ENCODE data around the gene KSR1.
"Not testable (repeated sequence)": the region's sequence is repeated elsewhere in the genome, so short reads cannot be mapped to it uniquely, and the experiment has no call there.

Gene KSR1

GRCh38 chr17:27649929-27650328 is 193.7 kb downstream of the KSR1 start:
- Histone ChIP-seq H3K27me3 (no peaks in the 10 kb centered on the region), H3K4me3 (ENCODE audit: low read depth in 1 of 2, low read length in 1 of 2) (no peak overlapping the region), H3K36me3 (peaks cover 35% of the 10 kb centered on the region), H3K9me3 (no peaks in the 10 kb centered on the region), H3K4me1 (ENCODE audit: control insufficient read depth in 1 of 2, insufficient read depth in 1 of 2, low read depth in 1 of 2, low read length in 1 of 2) (no peaks in the 10 kb centered on the region), H3K27ac (no peak overlapping the region)
- TF ChIP-seq, protein P1, sequence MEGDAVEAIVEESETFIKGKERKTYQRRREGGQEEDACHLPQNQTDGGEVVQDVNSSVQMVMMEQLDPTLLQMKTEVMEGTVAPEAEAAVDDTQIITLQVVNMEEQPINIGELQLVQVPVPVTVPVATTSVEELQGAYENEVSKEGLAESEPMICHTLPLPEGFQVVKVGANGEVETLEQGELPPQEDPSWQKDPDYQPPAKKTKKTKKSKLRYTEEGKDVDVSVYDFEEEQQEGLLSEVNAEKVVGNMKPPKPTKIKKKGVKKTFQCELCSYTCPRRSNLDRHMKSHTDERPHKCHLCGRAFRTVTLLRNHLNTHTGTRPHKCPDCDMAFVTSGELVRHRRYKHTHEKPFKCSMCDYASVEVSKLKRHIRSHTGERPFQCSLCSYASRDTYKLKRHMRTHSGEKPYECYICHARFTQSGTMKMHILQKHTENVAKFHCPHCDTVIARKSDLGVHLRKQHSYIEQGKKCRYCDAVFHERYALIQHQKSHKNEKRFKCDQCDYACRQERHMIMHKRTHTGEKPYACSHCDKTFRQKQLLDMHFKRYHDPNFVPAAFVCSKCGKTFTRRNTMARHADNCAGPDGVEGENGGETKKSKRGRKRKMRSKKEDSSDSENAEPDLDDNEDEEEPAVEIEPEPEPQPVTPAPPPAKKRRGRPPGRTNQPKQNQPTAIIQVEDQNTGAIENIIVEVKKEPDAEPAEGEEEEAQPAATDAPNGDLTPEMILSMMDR (IDR thresholded peaks at IDR 0.05): no peak

DNA sequence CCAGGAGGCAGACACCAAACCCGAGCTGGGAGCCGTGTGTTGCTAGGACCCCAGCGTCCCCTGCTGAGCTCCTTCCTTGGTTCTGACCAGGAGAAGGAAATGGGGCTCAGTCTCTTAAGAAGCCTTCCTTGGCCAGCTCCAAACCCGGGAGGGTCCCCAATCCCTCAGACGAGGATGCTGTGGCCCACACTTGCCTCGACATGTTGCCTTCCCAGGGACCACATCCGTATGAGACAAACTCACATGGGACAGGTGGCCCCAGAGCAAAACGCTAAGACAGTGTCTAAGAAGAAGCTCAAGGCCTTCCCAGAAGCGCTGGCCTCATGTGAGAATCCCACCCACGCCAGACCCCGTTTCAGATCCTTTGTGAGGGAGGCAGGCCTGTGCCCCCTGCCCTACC is 194.6 kb downstream of the KSR1 start:
- Histone ChIP-seq H3K4me1 (ENCODE audit: control insufficient read depth in 1 of 2, insufficient read depth in 1 of 2, low read depth in 1 of 2, low read length in 1 of 2) (no peaks in the 10 kb centered on the region), H3K4me3 (ENCODE audit: low read depth in 1 of 2, low read length in 1 of 2) (no peak overlapping the region), H3K36me3 (peaks cover 34% of the 10 kb centered on the region), H3K27ac (no peak overlapping the region), H3K9me3 (no peaks in the 10 kb centered on the region), H3K27me3 (no peaks in the 10 kb centered on the region)
- TF ChIP-seq, protein P1 (IDR thresholded peaks at IDR 0.05): no peak

GRCh38 chr17:27651411-27652345 is 195.4 kb downstream of the KSR1 start:
- Histone ChIP-seq H3K27me3 (no peaks in the 10 kb centered on the region), H3K9me3 (no peaks in the 10 kb centered on the region), H3K27ac (no peak overlapping the region), H3K4me1 (ENCODE audit: control insufficient read depth in 1 of 2, insufficient read depth in 1 of 2, low read depth in 1 of 2, low read length in 1 of 2) (no peaks in the 10 kb centered on the region), H3K36me3 (peaks cover 26% of the 10 kb centered on the region), H3K4me3 (ENCODE audit: low read depth in 1 of 2, low read length in 1 of 2) (no peak overlapping the region)
- TF ChIP-seq, protein P1 (IDR thresholded peaks at IDR 0.05): peak; percentile 94

GRCh38 chr17:27653449-27653971 is 197.3 kb downstream of the KSR1 start:
- H3K36me3 ChIP-seq; H3K9me3 ChIP-seq; H3K27ac ChIP-seq; H3K4me1 ChIP-seq (ENCODE audit: control insufficient read depth in 1 of 2, insufficient read depth in 1 of 2, low read depth in 1 of 2, low read length in 1 of 2); H3K4me3 ChIP-seq (ENCODE audit: low read depth in 1 of 2, low read length in 1 of 2); H3K27me3 ChIP-seq: not testable (repeated sequence)

DNA sequence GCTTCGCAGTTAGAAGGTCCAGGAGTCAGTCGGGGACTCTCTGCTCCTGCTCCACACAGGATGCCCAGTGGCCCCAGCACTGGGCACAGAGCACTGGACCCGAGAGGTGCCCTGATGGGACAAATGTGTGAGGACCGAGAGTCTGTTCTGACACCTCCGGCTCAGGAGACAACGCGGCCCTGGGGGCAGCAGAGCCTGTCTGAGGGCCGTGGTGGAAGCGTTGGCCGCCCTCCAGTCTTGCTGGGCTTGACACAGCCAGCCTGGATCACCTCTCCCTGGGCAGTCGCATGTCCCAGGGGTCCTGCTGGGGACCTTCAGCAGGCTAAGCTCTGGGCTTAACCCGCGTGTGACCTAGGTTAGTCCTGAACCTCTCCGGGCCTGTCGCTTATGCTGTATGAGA is 197.9 kb downstream of the KSR1 start:
- no peaks in the 10 kb centered on the region for H3K27me3 ChIP-seq
- TF ChIP-seq, protein P1 (IDR thresholded peaks at IDR 0.05): no peak
- H3K4me1 ChIP-seq (ENCODE audit: control insufficient read depth in 1 of 2, insufficient read depth in 1 of 2, low read depth in 1 of 2, low read length in 1 of 2): no peaks in the 10 kb centered on the region
- H3K9me3 ChIP-seq: no peaks in the 10 kb centered on the region
- H3K36me3 ChIP-seq: peaks cover 3% of the 10 kb centered on the region
- no peak overlapping the region for H3K4me3 ChIP-seq (ENCODE audit: low read depth in 1 of 2, low read length in 1 of 2)
- H3K27ac ChIP-seq: no peak overlapping the region
